Cardiac fibroblast (primary cell): Measurements from ENCODE around the gene SGSM1.

ENCODE experiments used
- DNase-seq, 2 donors: peaks; one replicate each; pipeline versions ENCODE4 v3.0.0 to v3.0.0-alpha.2; 2010; ENCODE audit warnings: low read depth in 2 of 2
- H3K4me3 ChIP-seq, 2 donors: replicated peaks in 1 of 2; 1 replicate in 1 of 2; 2 replicates in 1 of 2; pipeline ENCODE4 v1.5.1; 2011; ENCODE audit warnings: low read depth in 2 of 2, low read length in 2 of 2, mild to moderate bottlenecking in 2 of 2, moderate library complexity in 1 of 2
- CTCF ChIP-seq: IDR thresholded peaks from one replicate; pipeline ENCODE4 v1.5.1; 2011; ENCODE audit warnings: low read depth, mild to moderate bottlenecking, low read length, inconsistent platforms

Gene SGSM1

DNA sequence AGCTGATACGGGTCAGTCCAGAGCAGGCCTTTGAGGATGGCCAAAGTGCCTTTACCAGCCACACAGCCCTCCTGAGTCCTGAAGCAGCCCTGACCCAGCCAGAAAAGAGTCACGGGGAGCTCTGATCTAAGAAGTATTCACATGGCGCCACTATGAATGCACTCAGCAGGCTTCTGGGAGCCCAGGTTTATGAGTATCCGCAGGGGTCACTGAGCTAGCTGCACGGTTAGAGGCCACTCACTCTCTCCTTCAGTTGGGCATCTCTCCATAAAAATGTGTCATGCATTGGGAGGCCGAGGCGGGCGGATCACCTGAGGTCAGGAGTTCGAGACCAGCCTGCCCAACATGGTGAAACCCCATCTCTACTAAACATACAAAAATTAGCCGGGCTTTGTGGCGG lies 156.8 kb downstream of the SGSM1 start:
- no peak overlapping the region for H3K4me3 ChIP-seq
- no peak for DNase-seq
- no peak for TF ChIP-seq CTCF

- DNase-seq, result no peak
- TF ChIP-seq CTCF, result no peak
- no peak overlapping the region for H3K4me3 ChIP-seq
These were observed 158.4 kb downstream of the SGSM1 start for GRCh38 chr22:24964441-24964840.

DNA sequence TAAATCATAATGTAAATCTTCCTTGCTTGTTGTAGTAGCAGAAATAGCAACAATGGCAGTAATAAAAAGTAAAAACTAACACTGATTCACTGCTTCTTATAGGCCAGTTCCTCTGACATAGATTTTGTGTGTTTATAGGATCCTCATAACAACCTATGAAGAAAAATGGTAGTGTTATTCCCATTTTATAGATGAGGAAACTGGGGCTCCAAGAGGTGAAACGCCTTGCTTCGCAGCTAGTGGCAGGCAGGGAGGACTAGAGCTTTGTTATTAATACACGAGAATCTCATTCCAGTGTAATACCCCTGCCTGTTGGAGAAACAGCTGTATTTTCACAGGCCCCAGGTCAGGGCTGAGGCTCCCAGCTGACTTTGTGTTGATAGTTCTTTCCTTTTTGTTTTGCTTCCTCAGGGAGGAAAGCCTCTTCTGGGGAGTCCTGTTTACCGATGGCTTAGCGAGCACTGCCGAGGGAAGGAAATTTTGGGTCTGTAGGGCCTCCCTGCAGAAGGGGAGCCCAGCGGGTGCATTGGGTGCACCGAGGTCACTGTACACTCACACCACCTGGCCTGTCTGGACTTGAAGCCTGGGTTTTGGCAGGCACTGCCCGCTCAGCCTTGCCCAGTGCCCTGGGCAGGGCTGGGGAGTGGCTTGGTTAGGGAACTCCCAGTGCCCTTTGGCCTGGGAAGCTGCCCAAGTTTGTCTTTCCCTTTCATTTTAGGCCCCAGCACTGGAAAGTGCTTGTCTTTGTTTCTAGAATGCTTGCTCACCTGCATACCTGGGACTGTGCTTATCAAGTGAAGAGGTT lies 160.0 kb downstream of the SGSM1 start:
- no peak for DNase-seq
- no peak for TF ChIP-seq CTCF
- H3K4me3 ChIP-seq, result no peak overlapping the region

DNA sequence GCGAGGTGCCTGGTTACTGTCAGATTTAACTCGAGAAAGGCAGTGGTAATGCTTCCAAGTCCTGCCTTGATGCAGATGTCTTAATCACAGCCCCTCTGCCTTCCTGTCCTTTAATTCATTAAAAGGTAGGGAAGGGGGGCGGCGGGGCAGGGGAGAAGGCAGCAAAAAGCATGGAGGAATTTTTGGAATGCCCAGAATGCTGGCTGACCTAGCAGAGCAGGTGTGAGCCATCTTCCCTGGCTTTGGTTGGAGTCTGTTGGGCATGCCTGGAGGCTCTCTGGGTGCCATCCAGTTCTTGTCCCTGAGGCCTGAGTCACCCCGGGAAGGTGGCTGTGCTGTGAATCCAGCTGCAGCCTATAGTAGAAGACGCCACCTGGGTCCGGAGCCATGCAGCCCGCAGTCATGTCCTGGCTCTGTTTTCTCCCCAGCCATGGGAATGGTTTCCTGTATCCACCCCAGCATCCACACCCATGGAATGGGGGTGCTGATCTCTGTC lies 162.1 kb downstream of the SGSM1 start:
- no peak for TF ChIP-seq CTCF
- H3K4me3 ChIP-seq, result no peak overlapping the region
- peak in 1 of 2 donors; percentile 47 for DNase-seq

GRCh38 chr22:24969560-24970301 lies 163.7 kb downstream of the SGSM1 start:
- no peak overlapping the region for H3K4me3 ChIP-seq
- peak; percentile 48 to 51 for DNase-seq
- TF ChIP-seq CTCF, result no peak

DNA sequence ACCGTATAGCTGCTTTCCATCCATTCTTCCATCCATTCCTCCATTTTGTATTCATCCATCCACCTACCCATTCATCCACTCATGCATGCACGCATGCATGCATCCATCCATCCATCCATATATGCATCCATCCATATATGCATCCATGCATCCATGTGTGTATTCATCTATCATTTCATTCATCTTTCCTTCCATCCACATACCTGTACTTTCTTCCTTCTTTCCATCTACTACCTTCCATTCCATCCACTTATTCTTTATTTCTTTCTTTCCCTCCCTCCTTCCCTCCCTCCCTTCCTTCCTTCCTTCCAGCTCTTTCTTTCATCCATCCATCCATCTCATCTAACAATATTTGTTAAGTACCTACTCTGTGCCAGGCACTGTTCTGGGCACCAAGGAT lies 166.4 kb downstream of the SGSM1 start:
- TF ChIP-seq CTCF, result no peak
- no peak overlapping the region for H3K4me3 ChIP-seq
- DNase-seq, result no peak
